Measurements from ENCODE around the gene SLC5A2.
"Not testable (repeated sequence)": the region's sequence is repeated elsewhere in the genome, so short reads cannot be mapped to it uniquely, and the experiment has no call there.

Gene SLC5A2

DNA sequence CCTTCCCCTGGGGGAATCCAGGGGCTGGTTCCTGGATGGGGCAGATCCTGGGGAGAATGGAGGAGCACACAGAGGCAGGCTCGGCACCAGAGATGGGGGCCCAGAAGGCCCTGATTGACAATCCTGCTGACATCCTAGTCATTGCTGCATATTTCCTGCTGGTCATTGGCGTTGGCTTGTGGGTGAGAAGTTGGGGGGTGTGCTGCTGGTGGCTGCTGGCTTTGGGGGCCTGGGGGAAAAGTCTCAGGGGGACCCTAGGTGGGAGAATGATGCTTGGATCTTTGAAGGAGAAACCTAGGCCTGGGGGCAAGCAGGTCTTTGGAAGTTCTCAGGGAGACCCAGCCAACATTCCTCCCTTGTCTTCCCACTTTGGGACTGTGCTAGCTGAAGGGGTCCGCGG lies at the start of gene SLC5A2:
Gene SLC5A2, plus strand, starts transcription at position 43 of the 400 bp plus-strand sequence. Its CDS starts 14 bp downstream, at position 57.
- Histone ChIP-seq H3K4me3 (ENCODE audit: low read depth, low read length) (no peak within 1 kb of the TSS), H3K79me2 (ENCODE audit: control insufficient read depth, insufficient read depth, low read length, unreplicated experiment) (no peaks in the 10 kb centered on the region), H3K4me1 (ENCODE audit: control insufficient read depth, insufficient read depth, low read length, unreplicated experiment) (peaks cover 6% of the 10 kb centered on the region), H3K27me3 (ENCODE audit: insufficient read depth, low read length) (peaks cover 16% of the 10 kb centered on the region; the same call in 1 of the 2 replicates), H3K27ac (ENCODE audit: low read depth, low read length) (no peak within 1 kb of the TSS), H2AFZ (ENCODE audit: low read length, unreplicated experiment) (no peak within 1 kb of the TSS), H3K36me3 (ENCODE audit: insufficient read depth, low read length) (peaks cover 7% of the 10 kb centered on the region; the same call in 1 of the 2 replicates)

- Histone ChIP-seq H3K4me3 (ENCODE audit: low read depth, low read length) (no peak overlapping the region), H3K27ac (ENCODE audit: low read depth, low read length) (no peak overlapping the region), H3K79me2 (ENCODE audit: control insufficient read depth, insufficient read depth, low read length, unreplicated experiment) (no peaks in the 10 kb centered on the region), H3K27me3 (ENCODE audit: insufficient read depth, low read length) (no peaks in the 10 kb centered on the region), H3K36me3 (ENCODE audit: insufficient read depth, low read length) (no peaks in the 10 kb centered on the region), H3K4me1 (ENCODE audit: control insufficient read depth, insufficient read depth, low read length, unreplicated experiment) (no peaks in the 10 kb centered on the region), H2AFZ (ENCODE audit: low read length, unreplicated experiment) (no peak overlapping the region)
Observed at GRCh38 chr16:31435341-31436220, 47.3 kb upstream of the SLC5A2 start.

DNA sequence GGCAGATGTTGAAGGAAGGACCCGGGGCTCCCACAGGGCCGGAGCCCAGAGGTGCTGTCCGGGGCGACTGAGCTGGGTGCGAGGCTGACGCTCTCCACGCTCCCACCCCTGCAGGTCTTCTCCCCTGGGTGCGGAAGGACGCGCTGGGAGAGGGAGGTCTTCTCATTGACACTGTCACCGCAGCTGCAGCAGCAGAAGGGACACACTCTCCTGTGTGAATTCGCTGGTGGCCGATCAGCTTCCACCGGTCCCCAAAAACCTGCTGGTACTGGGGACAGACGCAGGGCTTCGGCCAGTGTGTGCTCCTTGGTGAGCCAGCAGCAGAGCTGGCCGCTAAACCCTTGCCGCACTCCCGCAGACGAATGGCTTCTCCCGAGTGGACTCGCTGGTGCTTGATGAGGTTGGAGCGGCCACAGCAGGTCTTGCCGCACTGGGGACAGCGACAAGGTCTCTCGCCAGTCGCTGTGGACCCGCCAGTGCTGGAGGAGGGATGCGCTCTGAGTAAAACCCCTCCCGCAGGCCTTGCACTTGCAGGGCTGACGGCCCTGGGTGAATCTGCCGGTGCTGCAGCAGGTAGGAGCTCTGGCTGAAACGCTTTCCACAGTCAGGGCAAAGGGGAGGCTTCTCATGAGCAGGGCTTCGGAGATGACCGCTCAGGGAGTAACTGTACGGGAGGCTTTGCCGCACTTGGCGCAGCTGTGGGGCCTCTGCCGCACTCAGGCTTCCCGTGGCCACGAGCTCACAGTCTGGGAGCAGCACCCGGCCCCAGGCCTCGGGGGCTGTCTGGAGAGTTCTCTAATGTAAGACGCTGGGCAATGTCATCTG lies 46.5 kb upstream of the SLC5A2 start:
- no peaks in the 10 kb centered on the region for H3K27me3 ChIP-seq (ENCODE audit: insufficient read depth, low read length)

DNA sequence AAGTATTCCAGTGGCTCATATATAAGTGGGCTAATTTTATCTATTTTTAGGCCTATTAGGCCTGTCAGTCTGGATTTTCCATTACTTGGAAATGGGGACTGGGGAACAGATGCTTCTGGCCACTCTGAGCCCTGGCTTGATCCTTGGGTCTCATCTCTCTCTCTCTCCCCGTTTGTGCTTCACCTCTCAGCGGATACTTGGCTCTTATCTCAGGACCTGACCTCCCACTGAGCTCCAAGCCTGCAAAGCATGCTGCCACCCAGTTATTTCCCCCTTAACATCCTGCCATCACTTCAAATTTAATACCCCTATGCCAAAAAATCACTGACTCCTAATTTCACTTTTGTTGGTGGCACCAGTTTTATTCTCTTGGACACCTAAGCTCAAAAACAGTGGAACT lies 44.5 kb upstream of the SLC5A2 start:
- H3K27ac ChIP-seq (ENCODE audit: low read depth, low read length), result no peak overlapping the region
- H3K79me2 ChIP-seq (ENCODE audit: control insufficient read depth, insufficient read depth, low read length, unreplicated experiment), result peaks cover 2% of the 10 kb centered on the region
- no peak overlapping the region for H3K4me3 ChIP-seq (ENCODE audit: low read depth, low read length)
- no peaks in the 10 kb centered on the region for H3K27me3 ChIP-seq (ENCODE audit: insufficient read depth, low read length)
- H3K4me1 ChIP-seq (ENCODE audit: control insufficient read depth, insufficient read depth, low read length, unreplicated experiment), result no peaks in the 10 kb centered on the region
- H2AFZ ChIP-seq (ENCODE audit: low read length, unreplicated experiment), result no peak overlapping the region
- H3K36me3 ChIP-seq (ENCODE audit: insufficient read depth, low read length), result no peaks in the 10 kb centered on the region

More for the DNA sequence above, 46.5 kb upstream of the SLC5A2 start:
- Histone ChIP-seq H3K79me2 (ENCODE audit: control insufficient read depth, insufficient read depth, low read length, unreplicated experiment) (no peaks in the 10 kb centered on the region), H2AFZ (ENCODE audit: low read length, unreplicated experiment) (no peak overlapping the region), H3K27ac (ENCODE audit: low read depth, low read length) (no peak overlapping the region), H3K4me3 (ENCODE audit: low read depth, low read length) (no peak overlapping the region), H3K4me1 (ENCODE audit: control insufficient read depth, insufficient read depth, low read length, unreplicated experiment) (no peaks in the 10 kb centered on the region), H3K36me3 (ENCODE audit: insufficient read depth, low read length) (no peaks in the 10 kb centered on the region)

DNA sequence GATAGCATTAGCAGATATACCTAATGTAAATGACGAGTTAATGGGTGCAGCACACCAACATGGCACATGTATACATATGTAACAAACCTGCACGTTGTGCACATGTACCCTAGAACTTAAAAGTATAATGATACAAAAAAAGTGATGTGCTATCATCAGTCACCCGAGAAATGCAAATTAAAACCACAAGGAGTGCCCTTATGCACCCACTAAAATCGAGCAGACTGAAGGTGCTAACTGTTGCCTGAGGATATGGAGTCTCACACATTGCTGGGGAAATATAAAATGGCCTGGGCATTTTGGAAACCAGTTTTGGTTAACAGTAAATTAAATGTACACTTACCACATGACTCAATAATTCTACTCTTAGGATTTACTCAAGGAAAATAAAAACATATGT lies 43.9 kb upstream of the SLC5A2 start:
- not testable (repeated sequence) for H2AFZ ChIP-seq (ENCODE audit: low read length, unreplicated experiment); H3K79me2 ChIP-seq (ENCODE audit: control insufficient read depth, insufficient read depth, low read length, unreplicated experiment); H3K27ac ChIP-seq (ENCODE audit: low read depth, low read length); H3K4me3 ChIP-seq (ENCODE audit: low read depth, low read length); H3K36me3 ChIP-seq (ENCODE audit: insufficient read depth, low read length); H3K4me1 ChIP-seq (ENCODE audit: control insufficient read depth, insufficient read depth, low read length, unreplicated experiment); H3K27me3 ChIP-seq (ENCODE audit: insufficient read depth, low read length)

DNA sequence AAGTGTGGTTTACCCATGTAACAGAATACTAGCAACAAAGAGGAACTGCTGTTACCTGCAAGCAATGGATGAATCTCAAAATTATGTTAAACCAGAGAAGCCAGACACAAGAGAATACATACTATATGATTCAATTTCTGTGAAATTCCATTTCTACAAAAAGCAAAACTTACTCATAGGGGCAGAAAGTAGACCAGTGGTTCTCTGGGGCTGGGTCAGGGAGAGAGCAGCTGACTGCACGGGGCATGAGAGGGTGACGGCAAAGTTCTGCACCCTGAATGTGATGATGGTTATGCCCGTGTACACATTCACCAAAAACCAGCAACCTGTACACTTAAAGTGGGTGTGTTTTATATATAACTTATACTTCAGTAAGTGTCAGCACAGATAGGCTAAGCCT lies 43.4 kb upstream of the SLC5A2 start:
- H3K36me3 ChIP-seq (ENCODE audit: insufficient read depth, low read length), result no peaks in the 10 kb centered on the region
- no peak overlapping the region for H2AFZ ChIP-seq (ENCODE audit: low read length, unreplicated experiment)
- H3K27ac ChIP-seq (ENCODE audit: low read depth, low read length), result no peak overlapping the region
- H3K4me3 ChIP-seq (ENCODE audit: low read depth, low read length), result no peak overlapping the region
- H3K27me3 ChIP-seq (ENCODE audit: insufficient read depth, low read length), result no peaks in the 10 kb centered on the region
- peaks cover 2% of the 10 kb centered on the region for H3K79me2 ChIP-seq (ENCODE audit: control insufficient read depth, insufficient read depth, low read length, unreplicated experiment)
- no peaks in the 10 kb centered on the region for H3K4me1 ChIP-seq (ENCODE audit: control insufficient read depth, insufficient read depth, low read length, unreplicated experiment)

GRCh38 chr16:31440516-31441184 lies 42.3 kb upstream of the SLC5A2 start:
- H3K27me3 ChIP-seq (ENCODE audit: insufficient read depth, low read length), result no peaks in the 10 kb centered on the region
- no peaks in the 10 kb centered on the region for H3K4me1 ChIP-seq (ENCODE audit: control insufficient read depth, insufficient read depth, low read length, unreplicated experiment)
- no peak overlapping the region for H3K4me3 ChIP-seq (ENCODE audit: low read depth, low read length)
- H3K27ac ChIP-seq (ENCODE audit: low read depth, low read length), result no peak overlapping the region
- no peaks in the 10 kb centered on the region for H3K36me3 ChIP-seq (ENCODE audit: insufficient read depth, low read length)
- peaks cover 2% of the 10 kb centered on the region for H3K79me2 ChIP-seq (ENCODE audit: control insufficient read depth, insufficient read depth, low read length, unreplicated experiment)
- no peak overlapping the region for H2AFZ ChIP-seq (ENCODE audit: low read length, unreplicated experiment)

GRCh38 chr16:31441956-31442355 lies 41.0 kb upstream of the SLC5A2 start:
- Histone ChIP-seq H3K27ac (ENCODE audit: low read depth, low read length) (no peak overlapping the region), H3K4me3 (ENCODE audit: low read depth, low read length) (peak overlapping the region; percentile 86), H3K36me3 (ENCODE audit: insufficient read depth, low read length) (no peaks in the 10 kb centered on the region), H2AFZ (ENCODE audit: low read length, unreplicated experiment) (no peak overlapping the region), H3K79me2 (ENCODE audit: control insufficient read depth, insufficient read depth, low read length, unreplicated experiment) (peaks cover 2% of the 10 kb centered on the region), H3K27me3 (ENCODE audit: insufficient read depth, low read length) (no peaks in the 10 kb centered on the region), H3K4me1 (ENCODE audit: control insufficient read depth, insufficient read depth, low read length, unreplicated experiment) (no peaks in the 10 kb centered on the region)

DNA sequence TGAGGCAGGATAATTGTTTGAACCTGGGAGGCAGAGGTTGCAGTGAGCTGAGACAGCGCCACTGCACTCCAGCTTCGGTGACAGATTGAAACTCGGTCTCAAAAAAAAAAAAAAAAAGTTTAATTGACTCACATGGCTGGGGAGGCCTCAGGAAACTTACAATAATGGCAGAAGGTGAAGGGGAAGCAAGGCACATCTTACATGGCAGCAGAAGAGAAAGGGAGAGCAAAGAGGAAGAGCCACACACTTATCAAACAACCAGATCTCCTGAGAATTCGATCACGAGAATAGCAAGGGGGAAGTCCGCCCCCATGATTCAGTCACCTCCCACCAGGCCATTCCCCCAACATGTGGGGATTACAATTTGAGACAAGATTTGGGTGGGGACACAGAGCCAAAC lies 37.0 kb upstream of the SLC5A2 start:
- H3K27ac ChIP-seq (ENCODE audit: low read depth, low read length); H3K27me3 ChIP-seq (ENCODE audit: insufficient read depth, low read length); H3K4me3 ChIP-seq (ENCODE audit: low read depth, low read length); H3K79me2 ChIP-seq (ENCODE audit: control insufficient read depth, insufficient read depth, low read length, unreplicated experiment); H3K4me1 ChIP-seq (ENCODE audit: control insufficient read depth, insufficient read depth, low read length, unreplicated experiment); H2AFZ ChIP-seq (ENCODE audit: low read length, unreplicated experiment); H3K36me3 ChIP-seq (ENCODE audit: insufficient read depth, low read length): not testable (repeated sequence)

DNA sequence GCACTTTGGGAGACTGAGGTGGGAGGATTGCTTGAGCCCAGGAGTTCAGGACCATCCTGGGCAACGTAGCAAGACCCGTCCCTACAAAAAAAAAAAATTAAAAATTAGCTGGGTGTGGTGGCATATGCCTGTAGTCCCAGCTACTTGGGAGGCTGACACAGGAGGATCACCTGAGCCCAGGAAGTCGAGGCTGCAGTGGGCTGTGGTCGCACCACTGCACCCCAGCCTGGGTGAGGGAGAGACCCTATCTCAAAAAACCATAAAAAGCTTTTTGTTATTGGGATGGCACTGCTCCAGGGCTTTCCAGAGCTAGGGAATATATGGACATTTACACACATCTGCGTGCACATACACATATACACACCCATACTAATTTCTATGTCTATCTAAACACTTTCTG lies 31.7 kb upstream of the SLC5A2 start:
- Histone ChIP-seq H3K27me3 (ENCODE audit: insufficient read depth, low read length) (no peaks in the 10 kb centered on the region), H3K27ac (ENCODE audit: low read depth, low read length) (0 out of 2 replicates have a peak overlapping the region, but pooled peaks have one; percentile 98), H3K36me3 (ENCODE audit: insufficient read depth, low read length) (no peaks in the 10 kb centered on the region), H2AFZ (ENCODE audit: low read length, unreplicated experiment) (no peak overlapping the region), H3K79me2 (ENCODE audit: control insufficient read depth, insufficient read depth, low read length, unreplicated experiment) (peaks cover 14% of the 10 kb centered on the region), H3K4me1 (ENCODE audit: control insufficient read depth, insufficient read depth, low read length, unreplicated experiment) (peaks cover 42% of the 10 kb centered on the region), H3K4me3 (ENCODE audit: low read depth, low read length) (no peak overlapping the region)

All from ACC112 (cell line).